CD1c-positive myeloid dendritic cell (primary cell): ENCODE measurements around the gene PDE4B.
"Not testable (repeated sequence)": the region's sequence is repeated elsewhere in the genome, so short reads cannot be mapped to it uniquely, and the experiment has no call there.

ENCODE experiments used
- DNase-seq: peaks from one replicate; pipeline ENCODE4 v3.0.0-alpha.2; 2016; ENCODE audit errors: extremely low spot score

Gene PDE4B

DNA sequence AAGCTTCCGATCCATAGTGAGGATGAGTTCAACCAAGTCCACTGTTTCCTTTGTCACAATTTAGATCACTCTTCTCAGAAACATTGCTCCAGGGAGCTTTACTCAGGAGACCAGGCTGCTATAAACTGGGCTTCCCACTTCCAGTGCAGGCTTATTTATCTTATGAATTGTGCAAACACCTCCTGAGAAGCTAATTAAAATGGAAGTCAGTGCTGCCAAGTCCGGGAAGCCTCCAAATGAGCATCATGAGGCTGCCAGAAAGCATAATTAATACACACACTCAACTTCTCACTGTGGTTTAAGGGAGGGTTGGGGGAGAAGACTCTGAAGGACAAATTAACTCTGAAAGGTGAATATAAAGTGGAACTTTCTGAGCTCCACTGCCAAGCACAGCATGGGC is 596.2 kb downstream of the PDE4B start:
- DNase-seq: no peak

DNA sequence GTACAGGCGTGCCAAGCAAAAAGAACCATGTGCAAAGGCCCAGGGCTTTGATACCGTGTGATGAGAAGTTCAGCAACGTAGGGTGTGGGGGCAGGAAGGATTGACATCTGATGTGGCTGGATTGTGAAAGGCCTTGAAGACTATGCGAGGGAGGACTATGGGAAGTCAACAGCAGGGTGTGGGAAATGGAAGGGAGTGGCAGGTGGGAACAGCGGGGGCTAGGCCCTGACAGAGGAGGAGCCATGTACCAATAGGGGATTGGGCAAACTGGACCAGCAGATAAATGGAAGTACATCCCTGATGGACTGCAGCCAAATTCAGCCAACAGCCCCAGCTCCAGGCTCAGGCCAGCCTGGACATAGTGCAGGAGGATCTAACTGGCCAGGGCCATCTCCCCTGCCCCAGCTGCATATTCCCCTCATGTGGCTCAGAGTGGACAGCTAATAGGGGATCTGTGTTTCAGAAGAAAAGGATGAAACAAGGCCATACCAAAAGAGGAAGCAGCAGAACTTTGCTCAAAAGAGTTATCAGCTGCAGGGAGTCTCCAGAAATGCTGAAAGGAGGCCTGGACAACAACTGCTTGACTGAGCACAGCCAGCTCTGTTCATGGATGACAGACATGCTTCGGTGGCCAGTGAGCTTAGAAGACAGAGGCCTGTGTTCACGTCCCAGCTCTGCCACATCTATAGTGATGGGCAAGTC is 601.0 kb downstream of the PDE4B start:
- DNase-seq: peak; percentile 84

DNA sequence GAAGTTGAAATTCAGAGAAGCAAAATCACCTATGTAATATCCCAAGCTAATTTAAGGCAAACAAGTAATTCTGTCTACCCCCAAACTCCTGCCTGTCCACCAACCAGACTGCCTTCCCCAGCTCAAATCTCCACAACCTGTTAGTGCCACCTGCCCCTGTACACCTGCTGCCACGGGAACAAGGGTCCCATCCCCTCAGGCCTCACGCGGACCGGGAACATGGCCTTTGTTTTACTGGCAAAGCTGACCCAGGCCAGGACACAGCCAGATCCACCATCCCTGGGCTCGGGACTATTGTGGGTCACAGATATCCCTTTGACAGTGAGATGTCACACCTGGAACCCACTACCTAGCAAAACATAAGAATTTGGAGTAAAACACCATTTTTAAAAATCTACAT is 601.9 kb downstream of the PDE4B start:
- DNase-seq: no peak

DNA sequence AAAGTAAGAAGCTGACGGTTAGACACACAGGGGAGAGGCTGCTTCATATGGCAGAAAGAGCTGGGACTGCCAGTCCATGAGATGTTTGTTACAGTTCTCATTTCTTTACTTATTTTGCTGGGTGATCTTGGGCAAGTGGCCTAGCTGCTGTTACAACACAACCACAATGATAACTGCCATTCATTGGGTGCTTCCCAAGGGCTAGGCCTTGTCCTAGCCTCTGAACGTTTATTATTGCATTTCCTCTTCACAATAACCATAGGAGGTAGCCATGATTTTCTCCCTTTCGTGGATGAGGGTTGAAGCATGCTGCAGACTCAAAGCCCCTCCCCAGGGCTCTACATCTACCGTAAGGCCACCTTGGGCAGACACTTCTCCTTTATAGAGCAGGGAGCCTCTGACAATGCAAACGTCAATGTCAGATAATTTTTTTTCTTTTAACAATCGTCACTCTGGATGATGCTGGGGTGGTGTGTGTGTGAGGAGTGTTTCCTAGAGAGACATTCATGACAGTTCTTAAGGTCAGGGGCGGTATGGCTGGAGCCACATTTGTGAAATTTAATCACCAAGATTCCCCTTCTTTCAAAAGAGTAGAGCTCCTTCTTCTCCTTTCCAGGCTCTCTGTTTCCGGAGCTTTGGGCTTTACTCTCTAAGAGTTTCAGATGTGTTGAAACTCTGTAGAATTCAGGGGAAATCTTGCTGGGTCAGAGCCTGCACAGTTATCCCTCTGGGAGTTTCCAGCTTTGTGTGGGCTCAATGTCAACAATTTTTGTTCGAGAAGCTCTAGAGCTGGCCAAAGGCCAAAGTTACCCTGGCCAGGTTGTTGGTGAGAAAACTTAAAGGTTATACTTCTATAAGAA is 602.7 kb downstream of the PDE4B start:
- peak; percentile 96 for DNase-seq

DNA sequence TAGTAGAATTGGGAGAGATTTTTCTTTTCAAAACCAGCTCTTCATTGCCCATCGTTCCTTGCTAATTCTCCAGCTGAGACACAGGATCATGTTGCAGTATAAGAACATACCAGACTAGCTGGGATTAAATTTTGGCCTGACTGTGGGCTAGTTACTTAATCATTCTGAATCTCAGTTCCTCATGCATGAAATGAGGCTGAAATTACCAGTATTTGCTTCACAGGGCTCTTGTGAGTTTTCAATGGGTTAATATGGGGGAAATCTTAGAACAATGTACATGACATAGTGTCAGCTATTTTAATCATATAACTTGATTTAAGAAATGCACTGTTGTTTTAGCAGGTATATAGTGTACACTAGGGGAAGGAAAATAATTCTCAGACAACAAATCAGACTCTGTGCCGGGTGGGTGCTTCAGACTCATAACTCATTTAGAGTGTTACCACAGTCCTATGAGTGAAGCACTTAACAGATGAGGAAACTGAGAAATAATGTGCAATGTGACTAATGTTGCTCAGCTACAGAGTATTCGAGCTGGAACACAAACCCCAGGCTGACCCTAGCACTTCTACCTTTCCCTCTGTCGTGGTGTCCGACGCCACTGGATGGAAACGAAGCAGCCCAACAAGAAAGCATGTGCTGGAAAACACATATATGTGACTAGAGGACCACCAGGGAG is 603.7 kb downstream of the PDE4B start:
- peak; percentile 85 for DNase-seq

DNA sequence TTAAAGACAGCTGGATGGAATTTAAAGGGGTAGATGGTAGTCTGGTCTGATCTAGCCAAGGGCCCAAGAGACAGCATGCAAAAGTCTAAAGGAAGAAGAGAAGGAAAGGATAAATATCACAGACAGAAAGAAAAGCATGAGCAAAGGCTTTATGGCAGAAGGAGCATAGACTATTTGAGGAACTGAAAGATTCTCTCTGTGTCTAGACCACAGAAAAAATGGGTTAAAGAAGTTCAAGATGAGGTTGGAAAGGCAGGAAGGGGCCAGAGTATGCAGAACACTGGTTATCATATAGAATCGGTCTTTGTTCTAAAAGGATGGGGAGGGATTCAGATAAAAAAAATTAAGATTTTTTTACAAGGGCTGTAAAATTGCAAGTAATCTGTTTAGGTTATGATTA is 604.5 kb downstream of the PDE4B start:
- peak; percentile 73 for DNase-seq

DNA sequence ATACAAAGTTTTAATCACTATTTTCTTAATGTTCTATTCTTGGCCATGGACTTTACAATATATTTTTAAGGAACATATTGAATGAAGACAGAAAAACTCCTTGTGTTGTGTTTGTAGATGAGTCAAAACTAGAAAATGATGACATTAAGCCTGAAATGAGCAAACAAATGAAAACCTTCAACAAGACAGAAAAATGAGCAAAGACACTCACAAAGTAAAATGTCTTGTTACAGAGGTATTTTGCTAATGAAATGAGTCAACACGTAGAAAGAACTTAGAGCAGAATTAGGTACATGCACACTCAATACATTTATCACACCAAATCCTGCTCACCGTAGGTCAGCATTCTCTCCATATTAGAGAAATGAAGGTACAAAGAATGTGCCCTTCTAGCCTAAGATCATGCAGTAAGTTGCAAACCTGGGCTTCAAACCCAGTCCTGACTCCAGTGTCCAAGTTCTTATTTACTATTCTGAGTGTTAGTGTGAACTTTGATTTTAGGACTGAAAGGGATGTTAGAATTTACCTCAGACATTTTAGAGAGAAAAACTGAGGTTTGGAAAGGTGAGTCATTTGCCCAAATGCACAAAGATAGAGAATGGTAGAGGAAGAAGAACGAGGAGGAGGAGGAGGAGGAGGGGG is 607.3 kb downstream of the PDE4B start:
- peak; percentile 43 for DNase-seq

DNA sequence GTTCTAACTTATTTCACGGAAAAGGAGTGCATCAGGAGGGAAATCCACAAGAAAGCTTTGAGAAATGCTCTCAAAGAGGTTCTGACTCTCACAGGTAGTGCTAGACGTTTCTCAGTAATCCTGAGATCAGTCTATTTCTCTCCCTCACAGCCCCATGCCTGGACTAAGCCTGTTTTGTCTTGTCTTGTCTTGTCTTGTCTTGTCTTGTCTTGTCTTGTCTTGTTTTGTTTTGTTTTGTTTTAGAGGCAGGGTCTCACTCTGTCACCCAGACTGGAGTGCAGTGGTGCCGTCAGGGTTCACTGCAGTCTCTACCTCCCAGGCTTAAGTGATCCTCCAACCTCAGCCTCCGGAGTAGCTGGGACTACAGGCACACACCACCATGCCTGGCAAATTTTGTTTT is 608.0 kb downstream of the PDE4B start:
- DNase-seq: no peak

DNA sequence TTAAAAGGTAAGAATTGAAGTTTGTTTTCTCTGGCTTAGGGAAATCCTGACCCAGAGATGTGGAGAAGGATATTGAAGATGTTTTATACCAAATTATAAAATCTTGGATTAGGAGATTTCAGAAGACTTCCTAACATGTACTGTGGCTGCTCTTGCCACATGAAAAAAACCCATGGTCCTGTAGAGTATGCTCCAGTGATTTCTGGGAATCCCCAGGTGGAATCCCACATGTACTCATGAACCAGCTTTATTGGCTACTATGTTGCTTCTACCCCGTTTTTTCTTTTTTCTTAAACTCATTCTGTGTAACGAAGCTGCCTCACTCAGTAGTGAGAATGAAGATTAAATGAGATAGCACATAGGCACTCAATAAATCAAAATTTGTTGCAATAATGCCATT is 608.5 kb downstream of the PDE4B start:
- no peak for DNase-seq

DNA sequence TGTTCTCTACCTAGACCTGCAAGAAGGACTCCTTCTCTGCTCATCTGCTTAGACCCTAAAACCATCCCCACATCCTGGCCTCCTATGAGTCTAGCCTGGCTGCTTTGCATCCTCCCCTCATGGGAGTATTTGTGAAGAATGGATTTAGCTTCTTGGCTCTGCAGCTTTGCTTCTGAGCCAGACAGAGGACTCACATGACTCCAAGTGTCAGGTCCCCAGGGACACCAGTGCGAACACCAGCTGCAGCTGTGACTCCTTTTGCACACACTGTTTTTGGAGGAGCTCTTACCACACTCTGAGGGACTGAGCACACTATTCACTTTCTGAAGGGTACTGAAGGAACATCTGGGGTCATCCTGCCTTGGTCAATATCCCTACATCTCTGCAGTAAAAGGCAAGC is 609.5 kb downstream of the PDE4B start:
- no peak for DNase-seq

DNA sequence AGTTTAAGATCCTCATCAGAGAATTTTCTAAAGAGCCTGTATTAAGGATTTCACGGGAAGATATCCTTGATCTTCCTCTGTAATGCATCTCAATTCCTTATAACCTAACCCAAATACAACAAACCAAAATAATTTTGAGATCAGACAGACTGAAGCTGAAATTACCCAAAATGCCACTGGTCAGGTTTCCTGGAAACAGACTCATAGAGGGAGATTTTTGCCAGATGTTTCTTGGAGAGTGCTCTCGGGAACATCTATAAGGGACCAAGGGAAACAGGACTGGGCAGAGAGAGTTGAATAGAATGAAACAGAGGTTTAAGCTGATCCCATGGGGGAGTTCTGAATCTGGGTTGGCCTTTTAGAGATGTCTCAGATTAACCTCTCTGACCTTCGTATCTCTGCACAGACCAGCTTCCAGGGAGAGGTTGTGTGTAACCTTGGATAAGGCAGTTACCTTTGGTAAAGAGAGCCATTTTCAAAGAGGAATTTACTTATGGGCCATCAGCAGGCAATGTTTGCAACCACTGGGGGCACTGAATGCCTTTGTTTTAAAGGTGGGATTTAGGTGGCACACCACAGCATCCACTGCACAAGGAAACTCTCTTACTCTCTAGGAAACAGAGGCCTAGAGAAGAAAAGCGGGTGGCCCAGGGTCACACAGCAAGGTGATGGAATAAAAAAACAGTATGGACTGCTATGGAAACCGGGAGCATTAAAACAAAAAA is 610.5 kb downstream of the PDE4B start:
- no peak for DNase-seq

DNA sequence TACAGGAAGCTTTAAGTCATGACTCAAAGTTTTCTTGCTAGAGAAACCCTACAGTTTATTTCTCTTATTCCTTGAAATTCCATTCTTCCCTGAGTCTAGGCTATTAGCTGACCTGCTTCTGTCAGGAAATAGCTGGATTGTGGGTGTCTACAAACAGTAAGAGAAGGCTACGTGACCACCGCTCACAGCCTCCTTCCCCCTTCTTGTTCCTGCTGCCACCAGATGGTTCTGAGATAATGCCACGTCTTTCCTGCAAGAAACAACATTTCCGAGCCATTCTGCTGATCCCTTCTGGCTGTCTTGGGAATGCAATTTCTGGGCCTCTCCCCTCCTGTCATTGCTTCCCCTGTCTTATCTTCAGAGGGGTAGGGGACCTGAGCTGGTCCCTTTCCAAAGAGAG is 612.4 kb downstream of the PDE4B start:
- DNase-seq: no peak

DNA sequence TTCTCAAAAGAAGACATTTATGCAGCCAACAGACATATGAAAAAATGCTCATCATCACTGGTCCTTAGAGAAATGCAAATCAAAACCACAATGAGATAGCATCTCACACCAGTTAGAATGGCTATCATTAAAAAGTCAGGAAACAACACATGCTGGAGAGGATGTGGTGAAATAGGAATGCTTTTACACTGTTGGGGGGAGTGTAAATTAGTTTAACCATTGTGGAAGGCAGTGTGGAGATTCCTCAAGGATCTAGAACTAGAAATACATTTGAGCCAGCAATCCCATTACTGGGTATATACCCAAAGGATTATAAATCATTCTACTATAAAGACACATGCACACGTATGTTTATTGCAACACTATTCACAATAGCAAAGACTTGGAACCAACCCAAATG is 618.8 kb downstream of the PDE4B start:
- DNase-seq: not testable (repeated sequence)

DNA sequence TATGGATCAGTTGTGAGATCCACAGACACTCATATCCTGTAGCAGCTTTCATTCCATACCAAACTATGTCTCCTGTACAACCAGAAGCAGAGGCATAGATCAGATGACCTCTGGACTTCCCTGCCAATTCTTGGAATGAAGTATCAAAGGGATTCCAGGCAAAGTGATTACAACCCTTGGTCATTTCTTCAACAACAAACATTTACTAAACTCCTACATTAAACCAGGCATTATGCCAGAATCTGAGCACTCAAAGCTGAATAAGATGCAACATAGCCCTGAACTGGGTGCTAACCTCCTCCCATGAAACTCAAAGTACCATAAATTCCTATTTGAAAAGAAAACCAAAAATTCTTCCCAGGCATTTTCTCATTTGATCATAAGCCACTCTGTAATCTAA is 620.0 kb downstream of the PDE4B start:
- no peak for DNase-seq

DNA sequence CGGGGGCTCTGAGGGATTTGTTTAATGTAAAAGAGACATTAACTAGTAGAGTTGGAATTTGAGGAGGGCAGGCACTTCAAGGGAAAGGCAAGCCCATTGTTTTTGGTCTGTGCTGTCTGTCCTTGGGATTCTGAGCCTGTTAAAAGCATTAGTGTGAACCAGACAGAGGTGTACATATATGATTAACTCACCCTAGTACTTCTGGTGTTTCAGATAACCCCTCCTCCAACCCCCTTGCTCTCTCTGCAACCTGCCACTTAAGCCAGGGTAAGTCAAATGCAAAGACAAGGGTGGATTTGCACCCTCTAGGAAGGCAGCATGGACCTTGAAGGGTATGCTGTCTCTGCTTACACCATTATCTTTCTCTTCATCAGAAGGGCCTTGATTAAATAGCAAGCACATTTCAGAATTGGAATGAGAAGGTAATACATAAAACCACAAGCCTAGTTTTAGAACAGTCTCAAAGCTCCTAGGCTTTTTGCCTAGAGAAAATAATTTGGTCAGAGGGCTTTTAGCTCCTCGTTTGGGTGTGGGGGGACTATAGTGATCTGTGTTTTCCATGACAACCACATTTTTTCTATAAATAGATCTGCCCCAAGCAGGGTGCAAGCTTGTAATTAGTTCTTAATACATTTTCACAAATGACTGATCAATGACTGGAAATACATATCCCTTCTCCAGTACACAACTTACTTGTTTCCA is 620.6 kb downstream of the PDE4B start:
- DNase-seq: no peak

DNA sequence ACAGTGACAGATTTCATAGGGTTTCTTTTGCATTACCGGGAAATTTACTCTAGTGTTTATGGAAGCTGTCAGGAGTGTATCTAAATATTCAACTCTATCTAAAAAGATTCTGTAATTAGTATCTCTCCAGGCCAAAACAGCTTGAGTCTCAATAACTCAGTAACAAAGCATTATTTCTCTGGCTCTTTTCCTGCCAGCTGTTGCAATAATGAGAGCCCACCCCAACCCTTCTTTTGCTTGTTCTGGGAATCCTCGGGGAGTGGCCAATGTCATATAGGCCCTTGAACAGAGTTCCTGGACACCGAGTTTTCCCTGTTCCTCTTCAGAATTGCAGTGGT is 621.1 kb downstream of the PDE4B start:
- no peak for DNase-seq

DNA sequence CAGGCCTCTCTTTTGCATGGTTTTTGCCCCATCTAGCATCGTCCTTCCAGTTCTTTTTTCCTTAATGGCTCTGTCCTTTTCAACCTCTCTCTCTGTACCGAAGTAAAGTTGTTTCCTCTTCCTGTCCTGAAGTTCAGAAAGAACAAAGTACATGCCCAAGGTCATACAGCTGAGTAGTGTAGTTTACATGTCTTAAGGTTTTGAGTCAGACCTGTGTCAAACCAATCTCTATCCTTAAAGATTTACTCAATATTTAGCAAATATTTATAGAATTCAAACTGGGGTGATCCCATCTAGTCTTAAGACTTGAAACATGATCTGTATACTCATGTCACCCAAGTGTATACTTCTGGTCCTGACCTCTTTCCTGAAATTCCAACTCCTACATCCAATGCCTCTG is 622.6 kb downstream of the PDE4B start:
- no peak for DNase-seq

DNA sequence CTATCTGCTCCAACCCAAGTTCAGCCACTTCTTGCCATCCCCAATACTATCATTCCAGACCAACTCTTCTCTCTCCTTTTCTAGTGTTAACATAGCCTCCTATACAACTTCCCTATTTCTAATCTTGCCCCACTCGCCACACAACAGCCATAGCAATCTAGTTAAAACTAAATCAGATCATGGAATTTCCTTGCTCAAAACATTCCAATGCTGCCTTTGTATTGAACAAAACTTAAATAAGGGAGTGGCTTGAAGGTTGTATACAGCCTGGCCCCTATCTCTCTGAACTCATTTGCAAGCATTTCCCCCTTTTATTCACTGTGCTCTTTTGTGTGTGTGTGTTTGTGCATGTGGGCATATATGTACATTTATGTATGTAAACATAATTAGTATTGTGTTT is 623.2 kb downstream of the PDE4B start:
- DNase-seq: peak; percentile 31

DNA sequence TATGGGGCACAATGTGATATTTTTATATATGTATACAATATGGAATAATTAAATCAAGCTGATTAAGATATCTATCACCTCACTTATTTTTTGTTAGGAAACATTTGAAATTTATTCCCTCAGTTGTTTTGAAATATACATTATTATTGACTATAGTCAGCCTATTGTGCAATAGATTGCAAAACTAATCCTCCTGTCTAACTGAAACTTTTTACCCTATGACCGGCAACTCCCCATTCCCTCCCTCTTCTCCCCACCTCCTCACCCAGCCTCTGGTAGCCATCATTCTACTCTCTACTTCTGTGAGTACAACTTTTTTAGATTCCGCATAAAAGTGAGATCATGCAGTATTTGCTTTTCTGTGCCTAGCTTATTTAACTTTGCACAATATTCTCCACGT is 623.6 kb downstream of the PDE4B start:
- peak; percentile 45 for DNase-seq

DNA sequence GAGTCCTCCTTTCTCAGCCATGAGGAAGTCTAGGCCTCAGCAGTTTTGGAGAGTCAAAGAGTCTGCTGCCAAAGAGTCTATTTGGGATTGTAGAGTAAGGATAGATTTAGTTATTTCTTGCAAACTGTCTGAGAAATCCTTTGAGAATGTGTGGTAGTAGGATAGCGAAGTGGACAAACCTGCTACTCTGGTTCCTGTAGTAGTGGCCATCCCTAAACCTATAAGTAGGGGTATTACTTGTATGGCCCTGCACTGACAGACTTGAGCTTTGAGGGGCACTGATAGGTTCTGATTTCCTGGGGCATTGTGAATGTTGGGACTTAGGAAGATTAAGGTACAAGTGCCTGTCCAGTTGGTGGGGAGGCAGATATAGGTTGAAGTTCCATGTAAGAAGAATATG is 625.3 kb downstream of the PDE4B start:
- no peak for DNase-seq

DNA sequence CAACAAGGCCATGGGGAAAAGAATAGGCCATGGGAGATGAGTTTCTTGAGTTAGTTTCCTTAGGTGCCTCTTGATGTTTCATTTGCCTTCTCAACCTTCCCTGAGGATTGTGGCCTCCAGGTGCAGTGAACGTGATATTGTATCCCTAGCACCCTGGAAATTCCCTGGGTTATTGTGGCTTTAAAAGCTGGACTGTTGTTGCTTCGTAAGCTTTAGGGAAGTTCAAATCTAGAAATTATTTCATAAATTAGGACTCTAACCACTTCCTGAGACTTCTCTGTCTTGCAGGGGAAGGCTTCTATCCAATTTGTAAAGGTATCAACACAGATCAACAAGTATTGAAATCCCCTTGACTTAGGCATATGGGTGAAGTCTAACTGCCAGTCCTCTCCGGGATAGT is 627.5 kb downstream of the PDE4B start:
- peak; percentile 40 for DNase-seq
